ENCODE results near the gene CALB2.
"Not testable (repeated sequence)": the region's sequence is repeated elsewhere in the genome, so short reads cannot be mapped to it uniquely, and the experiment has no call there.

The CALB2 gene

DNA sequence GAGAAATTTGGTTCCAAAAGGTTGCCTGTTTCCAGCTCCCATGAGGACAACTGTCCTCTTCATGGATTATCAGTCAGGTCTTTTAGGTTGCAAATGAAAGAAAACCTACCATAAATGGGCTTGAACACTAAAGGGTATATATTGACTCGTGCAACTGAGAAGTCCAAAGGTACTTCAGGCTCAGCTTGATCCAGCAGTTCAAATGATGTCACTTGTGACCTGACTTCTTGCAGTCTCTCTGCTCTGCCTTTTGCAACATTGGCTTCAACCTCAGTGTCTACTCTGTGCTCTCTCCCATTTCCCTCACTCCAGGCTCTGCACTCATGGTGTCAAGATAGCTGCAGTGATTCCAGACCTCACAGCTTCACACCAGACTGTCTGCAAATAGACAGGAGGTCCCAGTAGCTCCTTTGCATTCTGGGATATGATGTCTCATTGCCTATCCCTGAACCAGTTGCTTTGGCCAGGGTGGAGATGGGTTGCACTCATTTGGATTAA lies 5.5 kb upstream of the CALB2 start:
- DNase-seq (ENCODE audit: low spot score), result no peak

- no peak for DNase-seq (ENCODE audit: low spot score)
Measured at GRCh38 chr16:71353736-71354135, 4.8 kb upstream of the CALB2 start.

DNA sequence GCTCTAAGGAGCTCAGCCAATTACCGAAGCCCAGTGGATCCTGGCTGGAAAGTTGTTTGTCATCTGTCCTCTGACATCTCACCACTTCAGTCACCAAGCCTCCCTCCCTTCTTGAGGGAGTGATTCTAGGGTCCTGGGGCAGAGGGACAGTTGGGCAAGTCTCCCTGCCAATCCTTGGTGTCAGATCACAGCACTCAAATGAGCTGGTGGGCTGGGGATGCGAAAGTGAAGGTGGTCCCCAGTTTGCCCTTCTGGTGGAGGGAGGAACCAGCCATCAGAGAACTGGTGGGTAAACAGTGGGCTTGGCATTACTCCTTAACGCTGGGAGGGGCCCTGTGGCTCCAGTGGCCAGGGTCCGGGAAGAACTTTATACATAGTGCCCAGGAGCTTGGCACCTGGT lies 4.4 kb upstream of the CALB2 start:
- DNase-seq (ENCODE audit: low spot score), result no peak

DNA sequence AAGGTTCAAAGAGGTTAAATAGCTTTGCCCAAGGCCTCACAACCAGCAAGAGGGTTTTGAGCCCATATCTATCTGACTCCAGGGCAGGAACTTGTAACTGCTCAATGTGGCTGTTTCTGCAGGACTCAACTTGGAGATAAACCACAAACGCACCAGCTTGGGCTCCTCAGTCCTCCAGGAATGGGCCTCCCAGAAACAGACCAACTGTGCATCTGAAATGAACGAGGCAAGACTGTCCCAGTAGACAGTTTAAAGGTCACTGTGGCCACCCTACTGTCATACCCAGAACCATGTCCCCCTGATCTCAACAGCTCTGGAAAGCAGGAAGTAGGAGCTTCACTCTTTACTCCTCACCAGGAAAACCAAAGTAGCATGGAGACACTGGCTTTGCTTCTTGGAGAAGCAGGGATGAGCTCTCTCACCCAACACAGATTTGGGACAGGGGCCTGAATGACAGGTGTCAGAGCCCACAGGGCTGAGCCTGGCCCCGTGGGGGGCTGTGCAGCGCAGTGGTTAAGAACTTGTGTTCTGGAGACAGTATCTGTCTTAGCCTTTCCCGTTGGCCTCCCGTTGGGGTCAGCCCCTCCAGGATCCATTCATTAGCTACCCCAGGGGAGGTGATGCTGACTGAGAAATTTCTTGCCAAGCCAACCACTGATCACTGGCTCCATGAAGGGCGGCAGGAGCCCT lies 2.3 kb upstream of the CALB2 start:
- no peak for DNase-seq (ENCODE audit: low spot score)

GRCh38 chr16:71356936-71357335 lies 1.6 kb upstream of the CALB2 start:
- DNase-seq (ENCODE audit: low spot score), result not testable (repeated sequence)

- no peak for DNase-seq (ENCODE audit: low spot score)
Measured at GRCh38 chr16:71357681-71358080, 842 bp upstream of the CALB2 start.

GRCh38 chr16:71359431-71359830 lies 908 bp downstream of the CALB2 start:
- DNase-seq (ENCODE audit: low spot score), result no peak

DNA sequence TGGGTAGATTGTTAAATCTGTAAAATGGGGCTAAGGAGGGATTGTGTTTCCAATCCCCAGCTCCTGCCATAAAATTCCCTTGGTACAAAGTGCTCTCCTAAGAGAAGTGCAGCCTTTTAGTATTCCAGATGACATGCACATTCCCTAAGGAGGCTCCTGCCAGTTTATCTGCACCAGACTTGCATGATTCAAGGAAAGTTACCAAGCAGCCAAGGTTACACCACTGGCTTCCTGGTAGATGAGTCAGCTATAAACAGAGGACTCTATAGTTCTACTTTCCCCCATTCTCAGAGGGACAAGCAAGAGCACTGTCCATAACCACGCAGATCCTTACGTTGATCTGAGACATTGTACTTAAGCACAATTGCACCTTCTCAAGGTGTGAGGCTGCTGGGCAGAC lies 1.9 kb downstream of the CALB2 start:
- DNase-seq (ENCODE audit: low spot score), result peak; percentile 91

- no peak for DNase-seq (ENCODE audit: low spot score)
Measured at GRCh38 chr16:71364133-71364681, 5.7 kb downstream of the CALB2 start.

DNA sequence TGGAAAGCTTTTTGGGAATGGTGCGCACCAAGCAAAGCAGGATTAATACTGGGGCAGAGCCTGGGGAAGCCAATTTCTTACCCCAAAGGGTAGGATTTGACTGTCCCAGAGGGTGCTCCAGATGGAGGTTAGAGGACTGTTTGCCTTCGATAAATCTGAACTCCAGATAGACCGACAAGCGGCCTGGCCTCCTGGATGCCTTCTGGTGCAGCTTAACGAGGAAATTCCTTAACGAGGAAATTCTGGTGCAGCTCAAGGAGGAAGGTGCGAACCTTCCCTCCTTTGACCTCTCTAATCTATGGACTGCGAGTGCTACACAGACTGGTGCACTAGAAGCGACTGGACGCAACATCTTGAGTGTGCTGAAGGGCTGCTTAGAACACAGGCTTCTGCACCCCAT lies 6.5 kb downstream of the CALB2 start:
- DNase-seq (ENCODE audit: low spot score), result no peak

DNA sequence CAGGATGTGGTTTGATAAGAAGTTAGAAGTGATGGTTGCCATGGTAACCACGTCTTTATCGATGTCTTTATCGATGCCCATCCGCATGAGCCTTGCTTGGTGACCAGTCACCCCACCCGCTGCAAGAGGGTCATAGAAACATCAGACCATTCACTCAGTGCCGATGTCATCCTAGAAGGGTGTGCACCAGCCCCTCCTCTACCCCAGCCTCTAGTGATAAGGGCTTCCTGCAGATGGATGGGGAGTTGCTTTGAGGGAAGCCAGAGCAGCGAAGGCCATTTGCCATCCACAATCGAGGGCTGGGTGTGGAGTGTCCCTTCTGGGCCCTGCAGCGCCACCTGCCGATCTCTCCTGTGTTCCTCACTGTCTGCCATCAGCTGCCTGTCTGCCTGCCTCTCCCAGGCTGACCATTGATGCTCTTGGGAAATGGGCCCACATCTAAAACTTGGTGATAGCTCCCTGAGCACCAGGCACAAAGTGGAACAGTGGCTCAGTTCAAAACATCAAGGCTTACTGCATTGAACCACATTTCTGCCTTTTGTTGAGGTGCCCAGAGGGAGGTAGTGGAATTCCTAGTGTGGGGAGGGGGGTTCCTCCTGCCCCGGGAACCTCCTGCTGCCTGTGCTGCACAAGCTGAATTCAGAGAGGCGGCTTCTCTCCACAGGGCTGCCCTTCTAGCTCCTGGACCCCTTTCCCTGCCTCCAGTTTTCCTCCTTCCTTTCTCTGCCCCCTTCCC lies 8.9 kb downstream of the CALB2 start:
- peak; percentile 53 for DNase-seq (ENCODE audit: low spot score)

- DNase-seq (ENCODE audit: low spot score), result no peak
Measured at GRCh38 chr16:71368958-71369357, 10.4 kb downstream of the CALB2 start.

- DNase-seq (ENCODE audit: low spot score), result peak; percentile 69
Measured at GRCh38 chr16:71369494-71369893, 11.0 kb downstream of the CALB2 start.

DNA sequence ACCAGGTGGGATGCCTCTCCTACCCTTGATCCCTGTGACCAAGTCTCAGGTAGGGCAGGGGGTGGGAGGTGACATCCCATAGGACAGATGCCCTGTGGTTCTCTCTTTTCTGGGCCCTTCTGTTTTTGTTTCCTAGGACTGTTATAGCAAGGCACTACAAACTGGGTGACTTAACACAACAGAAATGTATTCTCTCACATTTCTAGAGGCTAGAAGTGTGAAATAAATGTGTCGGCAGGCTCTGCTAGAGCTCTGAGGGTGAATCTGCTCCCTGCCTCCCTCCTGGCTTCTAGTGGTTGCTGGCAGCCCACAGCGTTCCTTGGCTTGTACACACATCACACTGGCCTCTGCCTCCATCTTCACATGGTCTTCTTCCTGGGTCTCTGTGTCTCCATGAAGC lies 12.7 kb downstream of the CALB2 start:
- no peak for DNase-seq (ENCODE audit: low spot score)

- DNase-seq (ENCODE audit: low spot score), result no peak
Measured at GRCh38 chr16:71373073-71373472, 14.6 kb downstream of the CALB2 start.

DNA sequence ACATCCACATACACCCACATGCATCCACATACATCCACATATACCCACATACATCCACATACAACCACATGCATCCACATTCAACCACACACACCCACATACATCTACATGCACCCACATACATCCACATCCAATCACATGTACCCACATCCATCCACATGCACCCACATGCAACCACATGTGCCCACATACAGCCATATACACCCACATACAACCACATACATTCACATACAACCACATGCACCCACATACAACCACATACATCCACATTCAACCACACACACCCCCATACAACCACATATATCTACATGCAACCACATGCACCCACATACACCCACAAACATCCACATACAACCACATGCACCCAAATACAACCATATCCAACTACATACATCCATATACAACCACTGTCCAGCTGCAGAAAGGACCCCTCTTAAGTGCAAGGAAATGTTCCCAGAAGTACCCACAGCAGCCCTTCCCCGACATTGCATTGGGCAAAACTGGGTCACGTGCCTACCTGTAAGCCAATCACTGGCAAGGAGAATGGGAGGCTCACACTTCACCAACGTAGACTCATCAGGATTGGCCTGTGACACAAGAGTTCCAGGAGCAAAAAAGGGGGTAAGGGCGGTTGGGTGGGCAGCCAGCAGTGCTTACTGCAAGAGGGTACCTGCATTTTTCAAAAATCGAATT lies 18.1 kb downstream of the CALB2 start:
- no peak for DNase-seq (ENCODE audit: low spot score)

- DNase-seq (ENCODE audit: low spot score), result no peak
Measured at GRCh38 chr16:71379711-71380110, 21.2 kb downstream of the CALB2 start.

DNA sequence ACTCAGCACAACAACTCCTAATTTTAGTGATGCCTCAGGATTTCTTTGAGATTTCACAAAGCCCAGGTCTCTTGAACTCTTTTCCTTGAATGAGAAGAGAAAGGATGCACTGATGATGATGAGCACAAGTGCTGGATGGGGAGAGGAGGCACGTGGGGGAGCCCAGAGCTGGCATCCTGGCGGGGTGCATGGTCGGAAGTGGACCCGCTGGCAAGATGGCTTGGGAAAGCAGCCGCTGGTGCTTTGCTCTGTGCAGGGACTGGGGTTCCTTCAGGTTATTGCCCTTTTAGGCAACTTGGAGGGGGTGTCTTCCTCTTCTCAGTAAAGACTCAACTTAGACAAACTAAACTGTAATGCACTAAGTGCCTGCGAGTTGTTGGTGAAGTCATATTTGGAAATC lies 22.3 kb downstream of the CALB2 start:
- no peak for DNase-seq (ENCODE audit: low spot score)

DNA sequence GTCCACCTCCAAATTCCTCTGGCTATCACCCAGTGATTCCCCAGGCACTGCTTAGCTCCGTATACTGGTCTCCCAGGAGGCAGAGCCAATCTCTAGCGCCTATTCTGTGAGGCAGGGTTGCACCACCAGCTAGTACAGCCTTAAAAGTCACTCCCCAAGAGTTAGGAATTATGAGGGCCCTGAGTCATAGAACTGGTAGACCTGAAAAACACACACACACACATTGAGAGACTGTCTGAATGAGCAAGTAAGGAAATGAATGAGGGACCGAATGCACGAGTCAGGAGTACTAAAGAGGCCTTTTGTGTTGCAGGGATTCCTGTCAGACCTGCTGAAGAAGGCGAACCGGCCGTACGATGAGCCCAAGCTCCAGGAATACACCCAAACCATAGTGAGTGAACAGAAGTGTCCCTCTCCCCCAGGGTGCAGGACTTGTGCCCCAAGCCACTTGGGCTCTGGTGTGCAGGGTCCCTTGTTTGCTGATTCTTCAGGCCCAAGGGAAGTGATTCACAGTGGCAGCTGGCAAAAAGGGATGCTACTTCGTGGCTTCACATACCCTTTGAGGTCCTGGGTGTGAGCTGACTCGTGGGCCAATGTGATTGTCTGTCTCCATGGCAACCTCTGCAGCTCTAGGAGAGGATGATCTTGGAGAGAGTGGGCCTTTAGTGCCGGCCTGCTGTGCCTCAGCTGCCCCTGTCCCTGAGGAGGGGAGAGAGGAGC lies 24.7 kb downstream of the CALB2 start:
- DNase-seq (ENCODE audit: low spot score), result peak; percentile 83

DNA sequence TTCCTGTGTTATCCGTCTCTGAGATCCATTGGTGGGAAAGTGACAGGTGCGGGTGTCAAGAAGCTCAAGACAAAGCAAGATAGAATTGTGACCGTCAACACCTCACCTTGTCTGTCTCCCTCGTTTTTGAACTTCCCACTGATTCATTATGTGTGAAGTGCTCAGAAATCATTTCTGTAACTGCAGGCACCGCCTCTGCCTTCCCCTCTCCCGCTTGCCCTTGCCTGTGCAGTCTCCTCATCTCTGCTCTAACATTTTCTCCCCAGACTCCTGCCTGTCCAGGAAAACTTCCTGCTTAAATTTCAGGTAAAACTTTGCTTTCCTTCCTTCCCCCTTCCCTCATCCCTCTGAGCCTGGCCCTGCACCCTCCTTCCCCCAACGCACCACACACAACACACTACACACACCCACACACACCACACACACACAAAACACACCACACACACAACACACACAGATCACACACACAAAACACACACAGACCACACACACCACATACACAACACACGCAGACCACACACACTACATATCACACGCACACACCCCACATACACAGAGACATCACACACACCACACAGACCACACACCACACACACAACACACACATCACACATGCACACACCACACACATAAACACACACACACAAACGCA lies 25.7 kb downstream of the CALB2 start:
- no peak for DNase-seq (ENCODE audit: low spot score)

DNA sequence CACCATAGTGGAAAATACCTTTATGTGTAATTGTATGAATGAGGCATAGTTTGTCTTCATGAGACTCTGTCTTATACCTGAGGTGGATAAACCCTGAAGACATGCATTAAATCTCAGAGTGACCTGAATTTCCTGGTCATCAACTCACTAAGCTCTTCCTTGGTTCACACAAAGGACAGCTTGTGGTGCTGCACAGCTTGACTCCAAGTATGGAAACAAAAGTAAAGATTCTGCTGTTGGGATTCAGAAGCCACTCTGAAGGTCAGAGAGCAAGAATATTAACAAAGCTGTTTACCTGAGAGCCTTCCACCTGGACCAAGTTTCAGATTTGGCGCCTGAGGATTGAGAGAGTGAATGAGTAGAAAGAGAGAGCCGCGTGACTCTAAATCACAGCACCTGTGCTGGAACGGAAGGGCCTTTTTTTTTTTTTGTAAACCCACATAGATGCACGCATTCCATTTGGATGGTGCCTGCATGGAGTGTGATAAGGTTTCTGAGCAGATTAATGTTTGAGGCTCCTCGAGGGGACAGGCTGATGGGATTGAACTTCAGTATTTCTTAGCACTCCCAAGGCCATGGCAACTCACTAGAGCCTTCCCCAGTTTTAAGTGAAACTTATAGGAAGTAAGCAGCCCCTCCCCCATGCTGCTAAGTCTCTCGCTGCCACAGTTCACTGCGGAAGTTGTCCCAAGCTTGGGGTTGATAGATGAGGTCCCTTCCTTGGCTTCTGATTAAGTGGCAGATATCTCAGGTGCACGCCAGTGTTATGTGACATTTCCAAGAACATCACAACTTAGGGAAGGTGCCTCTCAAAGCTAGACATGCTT lies 28.7 kb downstream of the CALB2 start:
- no peak for DNase-seq (ENCODE audit: low spot score)

Measured in kidney tubule cell (primary cell).